HepG2 (cell line): ENCODE results near the gene PDIA6. TPM values are rescaled to one million over a fixed set of nuclear protein-coding genes. Genes with fewer than 3 reads are reported as not detected.

Source experiments
- ETV5 ChIP-seq: IDR thresholded peaks from 2 replicates; pipeline ENCODE4 v1.6.1; 2018; ENCODE audit warnings: missing biosample characterization, missing genetic modification reagents, inconsistent platforms, borderline replicate concordance
- FOXA1 ChIP-seq, 2 experiments: fragments of 450-650 bp in 1 of 2; sonication (generic) in 1 of 2; formaldehyde crosslinking in 1 of 2; IDR thresholded peaks; 2 replicates each; pipeline versions ENCODE4 v1.4.0 to v1.6.1; 2016 to 2020; ENCODE audit warnings: missing genetic modification reagents in 1 of 2
- MYNN ChIP-seq: sonication (generic); formaldehyde crosslinking; IDR thresholded peaks from 2 replicates; pipeline ENCODE4 v1.4.0; 2020; ENCODE audit warnings: mild to moderate bottlenecking, low read depth, missing genetic modification reagents
- NFKB2 ChIP-seq: sonication (generic); formaldehyde crosslinking; IDR thresholded peaks from 2 replicates; pipeline ENCODE4 v1.4.0; 2020; ENCODE audit warnings: missing genetic modification reagents, borderline replicate concordance
- SP2 ChIP-seq: sonication (generic); formaldehyde crosslinking; IDR thresholded peaks from 2 replicates; pipeline ENCODE4 v1.5.1; 2020; ENCODE audit warnings: mild to moderate bottlenecking, missing genetic modification reagents
- ZFP1 ChIP-seq: IDR thresholded peaks from 2 replicates; pipeline ENCODE4 v1.6.1; 2016
- ZNF224 ChIP-seq: sonication (generic); formaldehyde crosslinking; IDR thresholded peaks from 2 replicates; pipeline ENCODE4 v1.5.0; 2020; ENCODE audit warnings: mild to moderate bottlenecking, missing genetic modification reagents
- ZNF331 ChIP-seq: sonication (generic); formaldehyde crosslinking; IDR thresholded peaks from 2 replicates; pipeline ENCODE4 v1.4.0; 2020; ENCODE audit warnings: missing genetic modification reagents
- ZNF556 ChIP-seq: sonication (generic); formaldehyde crosslinking; IDR thresholded peaks from 2 replicates; pipeline ENCODE4 v1.4.0; 2020; ENCODE audit warnings: mild to moderate bottlenecking, missing genetic modification reagents, borderline replicate concordance
- ZNF563 ChIP-seq: sonication (generic); formaldehyde crosslinking; IDR thresholded peaks from 2 replicates; pipeline ENCODE4 v1.8.0; 2022; ENCODE audit warnings: mild to moderate bottlenecking, moderate library complexity, missing genetic modification reagents
- ZNF567 ChIP-seq: sonication (generic); formaldehyde crosslinking; IDR thresholded peaks from 2 replicates; pipeline ENCODE4 v1.8.1; 2023; ENCODE audit warnings: mild to moderate bottlenecking, missing genetic modification reagents, borderline replicate concordance
- ZNF615 ChIP-seq: sonication (generic); formaldehyde crosslinking; IDR thresholded peaks from 2 replicates; pipeline ENCODE4 v1.5.0; 2020; ENCODE audit warnings: mild to moderate bottlenecking, missing genetic modification reagents, borderline replicate concordance
- polyA plus RNA-seq, 8 experiments: library from polyadenylated mRNA; depleted of rRNA in 3 of 8; stranded (reverse) in 7 of 8; unstranded in 1 of 8; fragments of >200 nt; fragmentation: Illumina TruSeq in 4 of 8; extraction: Trizol in 4 of 8; gene quantifications; 2 replicates each; pipeline versions ENCODE4 v1.2.1 to v1.2.3, GENCODE V29; 2011 to 2016; ENCODE audit warnings: low read depth in 4 of 8, missing spikeins in 1 of 8, mixed read lengths in 1 of 8; ENCODE audit not compliant: insufficient read depth in 1 of 8
- total RNA-seq, 5 experiments: library from RNA; depleted of rRNA; stranded (reverse); fragments of >200 nt; fragmentation: Illumina TruSeq; extraction: Trizol; gene quantifications; 2 replicates each; pipeline ENCODE4 v1.2.3, GENCODE V29; 2016; ENCODE audit warnings: low read depth in 1 of 5
- TF ChIP-seq, protein P1 (sequence below): sonication (generic); formaldehyde crosslinking; IDR thresholded peaks from 2 replicates; pipeline ENCODE4 v1.4.0; 2020; ENCODE audit warnings: missing genetic modification reagents
- TF ChIP-seq, protein P2 (sequence below): sonication (generic); formaldehyde crosslinking; IDR thresholded peaks from 2 replicates; pipeline ENCODE4 v1.4.0; 2020; ENCODE audit warnings: missing genetic modification reagents
- TF ChIP-seq, protein P3 (sequence below): sonication (generic); formaldehyde crosslinking; IDR thresholded peaks from 2 replicates; pipeline ENCODE4 v1.8.1; 2023; ENCODE audit warnings: mild to moderate bottlenecking, inconsistent platforms, moderate library complexity, missing genetic modification reagents, borderline replicate concordance
- TF ChIP-seq, protein P4 (sequence below): sonication (generic); formaldehyde crosslinking; IDR thresholded peaks from 2 replicates; pipeline ENCODE4 v1.4.0; 2020; ENCODE audit warnings: missing genetic modification reagents
- TF ChIP-seq, protein P5 (sequence below): sonication (generic); formaldehyde crosslinking; conservative IDR thresholded peaks from 2 replicates; pipeline ENCODE4 v1.4.0; 2020; ENCODE audit warnings: missing genetic modification reagents

PDIA6 gene
- total and polyA plus RNA-seq, 2 of the 13 experiments (the other 11 are each of a cell fraction or from before 2014, with no cell fraction given), result 586 to 642 TPM

DNA sequence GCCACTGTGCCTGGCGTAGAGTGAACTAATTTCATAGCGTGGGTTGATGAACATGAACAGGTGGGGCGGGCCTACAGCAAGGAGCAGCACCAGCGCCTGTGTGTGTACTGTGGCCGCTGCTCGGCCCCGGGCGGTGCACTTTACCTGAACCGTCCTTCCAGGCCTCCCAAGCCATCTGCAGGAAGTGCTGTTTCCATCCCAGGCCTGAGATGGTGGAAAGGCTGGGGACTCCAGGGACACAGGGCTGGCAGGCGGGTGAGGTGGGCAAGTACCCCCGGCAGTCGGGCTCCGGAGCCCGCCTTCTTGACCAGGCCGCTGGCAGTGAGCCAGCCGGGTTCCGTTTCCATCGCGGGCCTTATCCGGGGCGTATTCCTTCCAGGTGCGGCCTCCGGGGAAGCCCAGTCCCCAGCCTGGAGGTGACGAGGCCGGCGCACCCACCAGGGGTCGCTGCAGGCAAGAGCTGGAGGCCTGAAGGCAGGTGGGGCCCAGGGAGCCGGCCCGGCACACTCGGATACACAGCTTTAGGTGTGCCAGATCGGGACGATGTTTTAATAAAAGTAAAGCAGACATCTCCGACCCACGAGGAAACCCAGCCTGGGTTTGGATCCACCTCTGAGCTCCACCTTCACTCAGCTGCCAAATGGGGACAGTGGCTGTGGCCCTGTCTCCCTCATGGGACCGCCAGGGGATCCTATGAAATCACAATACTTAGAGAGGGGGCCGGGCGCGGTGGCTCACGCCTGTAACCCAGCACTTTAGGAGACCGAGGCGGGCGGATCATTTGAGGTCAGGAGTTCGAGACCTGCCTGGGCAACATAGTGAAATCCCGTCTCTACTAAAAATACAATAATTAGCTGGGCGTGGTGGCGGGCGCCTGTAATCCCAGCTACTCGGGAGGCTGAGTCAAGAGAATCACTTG is 22.7 kb upstream of the PDIA6 start (continued):
- TF ChIP-seq ZNF556 (CRISPR knock-in tag), result no peak; the same call in 1 of the 2 replicates
- TF ChIP-seq ZFP1 (CRISPR knock-in tag), result no peak
- TF ChIP-seq ETV5, result no peak
- TF ChIP-seq, protein P1, sequence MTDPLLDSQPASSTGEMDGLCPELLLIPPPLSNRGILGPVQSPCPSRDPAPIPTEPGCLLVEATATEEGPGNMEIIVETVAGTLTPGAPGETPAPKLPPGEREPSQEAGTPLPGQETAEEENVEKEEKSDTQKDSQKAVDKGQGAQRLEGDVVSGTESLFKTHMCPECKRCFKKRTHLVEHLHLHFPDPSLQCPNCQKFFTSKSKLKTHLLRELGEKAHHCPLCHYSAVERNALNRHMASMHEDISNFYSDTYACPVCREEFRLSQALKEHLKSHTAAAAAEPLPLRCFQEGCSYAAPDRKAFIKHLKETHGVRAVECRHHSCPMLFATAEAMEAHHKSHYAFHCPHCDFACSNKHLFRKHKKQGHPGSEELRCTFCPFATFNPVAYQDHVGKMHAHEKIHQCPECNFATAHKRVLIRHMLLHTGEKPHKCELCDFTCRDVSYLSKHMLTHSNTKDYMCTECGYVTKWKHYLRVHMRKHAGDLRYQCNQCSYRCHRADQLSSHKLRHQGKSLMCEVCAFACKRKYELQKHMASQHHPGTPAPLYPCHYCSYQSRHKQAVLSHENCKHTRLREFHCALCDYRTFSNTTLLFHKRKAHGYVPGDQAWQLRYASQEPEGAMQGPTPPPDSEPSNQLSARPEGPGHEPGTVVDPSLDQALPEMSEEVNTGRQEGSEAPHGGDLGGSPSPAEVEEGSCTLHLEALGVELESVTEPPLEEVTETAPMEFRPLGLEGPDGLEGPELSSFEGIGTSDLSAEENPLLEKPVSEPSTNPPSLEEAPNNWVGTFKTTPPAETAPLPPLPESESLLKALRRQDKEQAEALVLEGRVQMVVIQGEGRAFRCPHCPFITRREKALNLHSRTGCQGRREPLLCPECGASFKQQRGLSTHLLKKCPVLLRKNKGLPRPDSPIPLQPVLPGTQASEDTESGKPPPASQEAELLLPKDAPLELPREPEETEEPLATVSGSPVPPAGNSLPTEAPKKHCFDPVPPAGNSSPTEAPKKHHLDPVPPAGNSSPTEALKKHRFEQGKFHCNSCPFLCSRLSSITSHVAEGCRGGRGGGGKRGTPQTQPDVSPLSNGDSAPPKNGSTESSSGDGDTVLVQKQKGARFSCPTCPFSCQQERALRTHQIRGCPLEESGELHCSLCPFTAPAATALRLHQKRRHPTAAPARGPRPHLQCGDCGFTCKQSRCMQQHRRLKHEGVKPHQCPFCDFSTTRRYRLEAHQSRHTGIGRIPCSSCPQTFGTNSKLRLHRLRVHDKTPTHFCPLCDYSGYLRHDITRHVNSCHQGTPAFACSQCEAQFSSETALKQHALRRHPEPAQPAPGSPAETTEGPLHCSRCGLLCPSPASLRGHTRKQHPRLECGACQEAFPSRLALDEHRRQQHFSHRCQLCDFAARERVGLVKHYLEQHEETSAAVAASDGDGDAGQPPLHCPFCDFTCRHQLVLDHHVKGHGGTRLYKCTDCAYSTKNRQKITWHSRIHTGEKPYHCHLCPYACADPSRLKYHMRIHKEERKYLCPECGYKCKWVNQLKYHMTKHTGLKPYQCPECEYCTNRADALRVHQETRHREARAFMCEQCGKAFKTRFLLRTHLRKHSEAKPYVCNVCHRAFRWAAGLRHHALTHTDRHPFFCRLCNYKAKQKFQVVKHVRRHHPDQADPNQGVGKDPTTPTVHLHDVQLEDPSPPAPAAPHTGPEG (CRISPR knock-in tag), result 0 out of 2 replicates have a peak, but pooled peaks have one; percentile 33
- TF ChIP-seq ZNF331 (CRISPR knock-in tag), result 0 out of 2 replicates have a peak, but pooled peaks have one; percentile 33
- no peak for TF ChIP-seq ZNF563 (CRISPR knock-in tag)
- no peak for TF ChIP-seq ZNF224
- no peak for TF ChIP-seq FOXA1 (IDR thresholded peaks at IDR 0.05)
- TF ChIP-seq FOXA1 (CRISPR knock-in tag; IDR thresholded peaks at IDR 0.05), result no peak
- TF ChIP-seq, protein P2, sequence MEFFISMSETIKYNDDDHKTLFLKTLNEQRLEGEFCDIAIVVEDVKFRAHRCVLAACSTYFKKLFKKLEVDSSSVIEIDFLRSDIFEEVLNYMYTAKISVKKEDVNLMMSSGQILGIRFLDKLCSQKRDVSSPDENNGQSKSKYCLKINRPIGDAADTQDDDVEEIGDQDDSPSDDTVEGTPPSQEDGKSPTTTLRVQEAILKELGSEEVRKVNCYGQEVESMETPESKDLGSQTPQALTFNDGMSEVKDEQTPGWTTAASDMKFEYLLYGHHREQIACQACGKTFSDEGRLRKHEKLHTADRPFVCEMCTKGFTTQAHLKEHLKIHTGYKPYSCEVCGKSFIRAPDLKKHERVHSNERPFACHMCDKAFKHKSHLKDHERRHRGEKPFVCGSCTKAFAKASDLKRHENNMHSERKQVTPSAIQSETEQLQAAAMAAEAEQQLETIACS, result no peak
- TF ChIP-seq ZNF567 (CRISPR knock-in tag), result no peak
- TF ChIP-seq MYNN (CRISPR knock-in tag), result no peak
- TF ChIP-seq NFKB2 (CRISPR knock-in tag), result peak; percentile 62; the same call in 1 of the 2 replicates
- TF ChIP-seq, protein P3, sequence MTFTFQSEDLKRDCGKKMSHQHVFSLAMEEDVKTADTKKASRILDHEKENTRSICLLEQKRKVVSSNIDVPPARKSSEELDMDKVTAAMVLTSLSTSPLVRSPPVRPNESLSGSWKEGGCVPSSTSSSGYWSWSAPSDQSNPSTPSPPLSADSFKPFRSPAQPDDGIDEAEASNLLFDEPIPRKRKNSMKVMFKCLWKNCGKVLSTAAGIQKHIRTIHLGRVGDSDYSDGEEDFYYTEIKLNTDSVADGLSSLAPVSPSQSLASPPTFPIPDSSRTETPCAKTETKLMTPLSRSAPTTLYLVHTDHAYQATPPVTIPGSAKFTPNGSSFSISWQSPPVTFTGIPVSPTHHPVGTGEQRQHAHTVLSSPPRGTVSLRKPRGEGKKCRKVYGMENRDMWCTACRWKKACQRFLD, result no peak
- TF ChIP-seq, protein P4, sequence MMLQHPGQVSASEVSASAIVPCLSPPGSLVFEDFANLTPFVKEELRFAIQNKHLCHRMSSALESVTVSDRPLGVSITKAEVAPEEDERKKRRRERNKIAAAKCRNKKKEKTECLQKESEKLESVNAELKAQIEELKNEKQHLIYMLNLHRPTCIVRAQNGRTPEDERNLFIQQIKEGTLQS (CRISPR knock-in tag), result no peak
- TF ChIP-seq, protein P5, sequence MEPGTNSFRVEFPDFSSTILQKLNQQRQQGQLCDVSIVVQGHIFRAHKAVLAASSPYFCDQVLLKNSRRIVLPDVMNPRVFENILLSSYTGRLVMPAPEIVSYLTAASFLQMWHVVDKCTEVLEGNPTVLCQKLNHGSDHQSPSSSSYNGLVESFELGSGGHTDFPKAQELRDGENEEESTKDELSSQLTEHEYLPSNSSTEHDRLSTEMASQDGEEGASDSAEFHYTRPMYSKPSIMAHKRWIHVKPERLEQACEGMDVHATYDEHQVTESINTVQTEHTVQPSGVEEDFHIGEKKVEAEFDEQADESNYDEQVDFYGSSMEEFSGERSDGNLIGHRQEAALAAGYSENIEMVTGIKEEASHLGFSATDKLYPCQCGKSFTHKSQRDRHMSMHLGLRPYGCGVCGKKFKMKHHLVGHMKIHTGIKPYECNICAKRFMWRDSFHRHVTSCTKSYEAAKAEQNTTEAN, result no peak
- no peak for TF ChIP-seq SP2 (CRISPR knock-in tag)
- no peak for TF ChIP-seq ZNF615
